Activated CD8-positive, alpha-beta T cell treated with anti-CD3 and anti-CD28 coated beads for 36 hours (primary cell): Measurements from ENCODE around the gene DVL3. TPM values are rescaled to one million over a fixed set of nuclear protein-coding genes. Genes with fewer than 3 reads are reported as not detected.

Experiments
- ATAC-seq: fragments of 200-7000 bp; cut with Tn5 transposase; one replicate; pipeline ENCODE4 v1.10.0; 2021; ENCODE audit warnings: mild to moderate bottlenecking, moderate library complexity
- CTCF ChIA-PET: fragments of 350-600 bp; sonication (Branson Sonifier 250); formaldehyde crosslinking; loops from one replicate; lab custom pipeline; 2021; ENCODE audit warnings: antibody characterized with exemption; lab: Charles Lee
- POLR2A ChIA-PET: fragments of 350-600 bp; sonication (Branson Sonifier 250); formaldehyde crosslinking; loops from one replicate; lab custom pipeline; 2021; ENCODE audit warnings: antibody characterized with exemption; lab: Charles Lee
- DNase-seq: peaks from one replicate; pipeline ENCODE4 v3.0.0-alpha.2; 2020
- H3K27ac Mint-ChIP-seq: one replicate; pipeline ENCODE4 v1.8.0; 2021; ENCODE audit warnings: mild to moderate bottlenecking, mixed read lengths
- H3K27me3 Mint-ChIP-seq: one replicate; pipeline ENCODE4 v1.8.0; 2021; ENCODE audit warnings: mixed read lengths
- H3K36me3 Mint-ChIP-seq: one replicate; pipeline ENCODE4 v1.8.0; 2021; ENCODE audit warnings: low read depth, mixed read lengths
- H3K4me1 Mint-ChIP-seq: one replicate; pipeline ENCODE4 v1.8.0; 2021; ENCODE audit warnings: low read depth, mixed read lengths
- H3K4me3 Mint-ChIP-seq: one replicate; pipeline ENCODE4 v1.8.0; 2021; ENCODE audit warnings: mild to moderate bottlenecking, moderate library complexity, mixed read lengths
- H3K9me3 Mint-ChIP-seq: one replicate; pipeline ENCODE4 v1.8.0; 2021; ENCODE audit warnings: mixed read lengths
- CTCF ChIP-seq: fragments of 200-600 bp; IDR thresholded peaks from one replicate; pipeline ENCODE4 v1.8.0; 2022; ENCODE audit warnings: antibody characterized with exemption, mild to moderate bottlenecking
- intact Hi-C: fragments of 100-400 bp; cut with micrococcal nuclease; formaldehyde crosslinking; loops from one replicate; pipeline ENCODE4 v1.10.0; 2022
- total RNA-seq, 2 experiments: library from RNA; stranded (reverse); gene quantifications; one replicate each; pipeline ENCODE4 v1.2.3, GENCODE V29; 2021

DVL3 gene
- total RNA-seq, 2 experiments from 2014 or later: 21.2 to 25.9 TPM

- Mint-ChIP-seq H3K27me3 (peaks cover 12% of the 10 kb centered on the region), H3K9me3 (no peaks in the 10 kb centered on the region), H3K4me3 (no peak overlapping the region), H3K27ac (no peak overlapping the region), H3K36me3 (no peaks in the 10 kb centered on the region), H3K4me1 (no peaks in the 10 kb centered on the region)
- ATAC-seq: no peak
- POLR2A ChIA-PET: no interaction called here
- no peak for DNase-seq
- TF ChIP-seq CTCF: no peak
- CTCF ChIA-PET: interaction anchor here (7.0 kb wide), 1 partner anchor 9 kb away, joined by 46 read pairs; the partner anchor contains the start of gene VWA5B2
- intact Hi-C loops: no loop called here
Measured at GRCh38 chr3:184218814-184219213, 63.6 kb downstream of the DVL3 start.

GRCh38 chr3:184222521-184222920, 67.3 kb downstream of the DVL3 start:
- H3K36me3 Mint-ChIP-seq: no peaks in the 10 kb centered on the region
- CTCF ChIA-PET: interaction anchor here (1.1 to 1.5 kb wide), 3 partner anchors 27 to 32 kb away, joined by 3 read pairs; partner anchors contain the start of gene EEF1AKMT4
- H3K4me1 Mint-ChIP-seq: no peaks in the 10 kb centered on the region
- intact Hi-C loops: no loop called here
- DNase-seq (no peak), ATAC-seq (no peak)
- POLR2A ChIA-PET: no interaction called here
- no peaks in the 10 kb centered on the region for H3K9me3 Mint-ChIP-seq
- no peak for TF ChIP-seq CTCF
- no peak overlapping the region for H3K27ac Mint-ChIP-seq
- no peak overlapping the region for H3K4me3 Mint-ChIP-seq
- H3K27me3 Mint-ChIP-seq: peaks cover 7% of the 10 kb centered on the region

Other genes with a start within 250 kb of the DVL3 start
- 10 to 100 TPM; 16.2 to 17.7 TPM for gene ABCC5, start 137.5 kb upstream of the DVL3 start, total RNA-seq
- not detected for gene HTR3D, start 123.6 kb upstream of the DVL3 start, total RNA-seq
- gene HTR3C, start 102.3 kb upstream of the DVL3 start, total RNA-seq: not detected
- gene HTR3E, start 58.3 kb upstream of the DVL3 start, total RNA-seq: not detected
- gene EIF2B5, start 20.0 kb upstream of the DVL3 start, total RNA-seq: 10 to 100 TPM; 59.9 to 64.0 TPM
- gene AP2M1, start 19.5 kb downstream of the DVL3 start, total RNA-seq: 100 to 1,000 TPM; 211 to 223 TPM
- gene ABCF3, start 30.8 kb downstream of the DVL3 start, total RNA-seq: 10 to 100 TPM; 61.3 to 68.7 TPM
- not detected for gene VWA5B2, start 74.2 kb downstream of the DVL3 start, total RNA-seq
- gene ALG3, start 93.6 kb downstream of the DVL3 start, total RNA-seq: 10 to 100 TPM; 40.0 to 44.5 TPM
- 1 to 10 TPM; 7.8 to 8.7 TPM for gene EEF1AKMT4, start 94.3 kb downstream of the DVL3 start, total RNA-seq
- gene CAMK2N2, start 106.2 kb downstream of the DVL3 start, total RNA-seq: under 1 TPM; 0.18 to 0.22 TPM
- not detected for gene ECE2, start 120.6 kb downstream of the DVL3 start, total RNA-seq
- gene PSMD2, start 143.9 kb downstream of the DVL3 start, total RNA-seq: 100 to 1,000 TPM; 220 to 221 TPM
- gene EIF4G1, start 159.2 kb downstream of the DVL3 start, total RNA-seq: 100 to 1,000 TPM; 429 to 437 TPM
- gene FAM131A, start 182.2 kb downstream of the DVL3 start, total RNA-seq: 1 to 10 TPM; 4.0 to 5.5 TPM
- 1 to 10 TPM; 4.0 to 4.2 TPM for gene CLCN2, start 206.2 kb downstream of the DVL3 start, total RNA-seq
- gene POLR2H, start 206.3 kb downstream of the DVL3 start, total RNA-seq: 100 to 1,000 TPM; 166 to 169 TPM
- gene THPO, start 222.8 kb downstream of the DVL3 start, total RNA-seq: not detected
- not detected for gene CHRD, start 224.7 kb downstream of the DVL3 start, total RNA-seq